ENCODE data around the gene BACH2. TPM values are rescaled to one million over a fixed set of nuclear protein-coding genes. Genes with fewer than 3 reads are reported as not detected.
A peak's percentile ranks its signal among the peaks of the same experiment; 100 is the strongest.

BACH2 gene
- polyA plus RNA-seq, 1 donor from 2014 or later, result 21.2 TPM

DNA sequence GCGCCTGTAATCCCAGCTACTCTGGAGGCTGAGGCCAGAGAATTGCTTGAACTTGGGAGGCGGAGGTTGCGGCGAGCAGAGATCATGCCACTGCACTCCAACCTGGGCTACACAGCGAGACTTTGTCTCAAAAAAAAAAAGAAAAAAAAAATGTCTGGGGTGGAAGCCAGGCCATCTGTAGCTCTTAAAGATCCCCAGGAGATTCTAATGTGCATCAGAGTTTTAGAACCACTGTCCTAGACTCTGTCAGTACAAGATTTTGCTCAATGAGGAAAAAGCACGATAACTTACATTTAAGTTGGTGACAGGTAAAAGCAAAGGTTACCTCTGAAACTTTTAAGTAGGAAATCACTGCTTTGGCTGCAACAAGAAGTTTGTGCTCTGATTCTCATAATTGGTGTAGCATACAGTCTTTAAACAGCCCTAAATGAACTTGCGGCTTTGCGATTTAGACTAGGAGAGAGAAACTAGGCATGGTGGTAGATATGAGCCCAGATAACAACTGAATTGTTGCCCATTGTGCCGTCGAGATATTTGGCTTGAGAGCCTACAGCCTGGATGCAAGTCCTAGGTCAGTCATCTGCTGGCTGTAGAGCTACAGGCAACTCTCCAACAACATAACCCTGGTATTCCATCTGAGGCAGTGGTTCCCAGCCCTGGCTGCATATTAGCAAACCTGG is 67.2 kb downstream of the BACH2 start:
- H3K27me3 Mint-ChIP-seq, result no peaks in the 10 kb centered on the region
- no peak overlapping the region for H3K4me3 Mint-ChIP-seq
- no peak overlapping the region for H3K27ac Mint-ChIP-seq
- peaks cover 5% of the 10 kb centered on the region for H3K36me3 Mint-ChIP-seq
- peaks cover 0 to 1% (median 0%) of the 10 kb centered on the region in 3 donors for H3K9me3 Mint-ChIP-seq
- peaks cover 4 to 26% (median 23%) of the 10 kb centered on the region in 3 donors for H3K4me1 Mint-ChIP-seq

- Mint-ChIP-seq H3K9me3 (peaks cover 2 to 9% (median 7%) of the 10 kb centered on the region in 3 donors), H3K27ac (peak overlapping the region in 1 of 3 donors; percentile 15), H3K36me3 (peaks cover 11% of the 10 kb centered on the region), H3K27me3 (no peaks in the 10 kb centered on the region), H3K4me3 (no peak overlapping the region), H3K4me1 (peaks cover 5 to 22% (median 22%) of the 10 kb centered on the region in 3 donors)
These were observed 69.0 kb downstream of the BACH2 start for GRCh38 chr6:90227673-90228072.

DNA sequence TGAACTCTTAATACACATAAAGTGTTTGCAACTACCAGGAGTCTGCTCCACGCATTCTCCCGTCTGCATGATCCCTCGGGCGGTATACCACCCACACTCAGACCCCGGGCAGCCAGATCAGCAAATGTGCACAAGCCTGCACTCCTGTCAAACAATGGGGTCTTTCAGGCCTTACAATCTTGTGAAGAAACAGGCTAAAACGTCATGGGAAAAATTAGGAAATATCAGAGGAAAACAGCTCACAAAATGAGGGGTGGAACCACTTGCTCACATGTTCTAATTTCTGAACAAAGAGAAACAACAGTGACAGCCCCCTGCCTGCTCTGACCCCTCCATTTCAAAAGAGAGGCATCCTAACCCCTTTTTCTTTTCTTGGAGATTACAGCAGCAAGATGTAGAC is 69.4 kb downstream of the BACH2 start:
- no peaks in the 10 kb centered on the region for H3K27me3 Mint-ChIP-seq
- peaks cover 12% of the 10 kb centered on the region for H3K36me3 Mint-ChIP-seq
- H3K9me3 Mint-ChIP-seq, result peaks cover 4 to 13% (median 8%) of the 10 kb centered on the region in 3 donors
- H3K4me1 Mint-ChIP-seq, result peaks cover 7 to 22% (median 18%) of the 10 kb centered on the region in 3 donors
- H3K4me3 Mint-ChIP-seq, result no peak overlapping the region
- H3K27ac Mint-ChIP-seq, result peak overlapping the region in 1 of 3 donors; percentile 25

DNA sequence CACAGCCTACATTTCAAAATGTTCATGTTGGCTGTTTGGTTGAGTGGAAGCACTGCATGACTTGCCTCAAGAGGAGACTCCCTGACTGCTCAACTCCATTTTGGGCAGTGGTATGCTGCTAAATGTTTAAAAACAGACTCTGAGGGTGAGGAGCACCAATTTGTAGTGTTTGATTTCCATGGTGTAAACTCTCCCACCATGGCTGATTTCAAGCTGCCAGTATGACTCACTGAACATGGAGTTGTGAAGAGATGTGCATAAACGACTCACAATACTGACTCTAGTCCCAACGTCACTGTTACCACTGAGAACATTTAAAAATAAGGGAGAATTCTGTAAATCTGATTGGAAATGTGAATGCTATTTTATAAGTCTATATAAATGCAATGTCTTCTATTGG is 70.4 kb downstream of the BACH2 start:
- peaks cover 4 to 15% (median 8%) of the 10 kb centered on the region in 3 donors for H3K9me3 Mint-ChIP-seq

GRCh38 chr6:90224196-90224595 is 72.4 kb downstream of the BACH2 start:
- Mint-ChIP-seq H3K9me3 (peaks cover 4 to 15% (median 8%) of the 10 kb centered on the region in 3 donors), H3K36me3 (peaks cover 11% of the 10 kb centered on the region), H3K27ac (peak overlapping the region in 1 of 3 donors; percentile 50)

More for the DNA sequence above, 70.4 kb downstream of the BACH2 start:
- H3K4me1 Mint-ChIP-seq, result peaks cover 10 to 25% (median 21%) of the 10 kb centered on the region in 3 donors
- peaks cover 11% of the 10 kb centered on the region for H3K36me3 Mint-ChIP-seq
- no peaks in the 10 kb centered on the region for H3K27me3 Mint-ChIP-seq
- H3K27ac Mint-ChIP-seq, result no peak overlapping the region
- no peak overlapping the region for H3K4me3 Mint-ChIP-seq

DNA sequence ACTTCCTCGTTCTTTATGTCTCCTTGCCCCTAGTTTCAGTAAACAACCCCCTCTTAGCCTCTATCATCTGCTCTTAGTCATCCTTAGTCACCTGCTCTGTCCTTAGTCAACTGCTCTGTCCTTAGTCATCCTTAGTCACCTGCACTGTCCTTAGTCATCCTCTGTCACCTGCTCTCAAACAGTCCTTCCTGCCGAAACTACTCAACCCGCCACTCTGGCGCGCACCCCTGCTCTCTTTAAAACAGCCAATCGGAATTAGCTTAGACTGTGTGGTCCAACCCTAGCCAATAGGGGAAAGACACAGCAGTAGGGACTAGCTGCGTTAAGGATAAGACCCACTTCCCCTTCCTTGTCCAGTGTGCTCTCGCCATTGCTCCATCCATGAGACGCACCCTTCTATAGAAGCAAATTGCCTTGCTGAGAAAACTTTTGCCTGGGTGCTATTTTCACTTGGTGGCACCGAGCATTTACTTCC is 73.9 kb downstream of the BACH2 start:
- Mint-ChIP-seq H3K4me1 (peaks cover 13 to 17% (median 14%) of the 10 kb centered on the region in 3 donors), H3K27me3 (no peaks in the 10 kb centered on the region), H3K36me3 (peaks cover 11% of the 10 kb centered on the region), H3K27ac (peak overlapping the region in 1 of 3 donors; percentile 6), H3K4me3 (peak overlapping the region in 2 of 4 donors; percentile 13 to 51), H3K9me3 (peaks cover 4 to 15% (median 8%) of the 10 kb centered on the region in 3 donors)

More at GRCh38 chr6:90224196-90224595, 72.4 kb downstream of the BACH2 start:
- H3K27me3 Mint-ChIP-seq, result no peaks in the 10 kb centered on the region
- no peak overlapping the region for H3K4me3 Mint-ChIP-seq
- H3K4me1 Mint-ChIP-seq, result peaks cover 13 to 22% (median 19%) of the 10 kb centered on the region in 3 donors

DNA sequence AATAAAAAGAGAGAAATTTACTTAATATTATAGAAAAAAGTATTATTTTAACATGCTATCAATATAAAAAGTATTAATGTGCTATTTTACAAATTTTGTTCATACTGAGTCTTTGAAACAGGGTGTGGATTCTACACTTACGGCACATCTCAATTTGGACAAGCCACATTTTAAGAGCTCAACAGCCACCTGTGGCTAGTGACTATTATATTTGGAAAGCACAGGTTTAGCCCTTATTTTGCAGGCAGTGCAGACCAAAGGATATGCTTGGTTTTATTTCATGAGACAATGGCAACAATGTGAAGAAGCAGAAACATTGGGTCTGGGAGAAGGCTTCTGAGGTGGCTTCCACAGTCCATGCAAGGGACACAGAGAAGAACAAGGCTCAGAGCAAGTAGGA is 74.6 kb downstream of the BACH2 start:
- Mint-ChIP-seq H3K9me3 (peaks cover 4 to 15% (median 8%) of the 10 kb centered on the region in 3 donors), H3K27ac (peak overlapping the region in 1 of 3 donors; percentile 73), H3K36me3 (peaks cover 11% of the 10 kb centered on the region), H3K4me3 (no peak overlapping the region), H3K4me1 (peaks cover 12 to 13% (median 13%) of the 10 kb centered on the region in 3 donors), H3K27me3 (no peaks in the 10 kb centered on the region)

GRCh38 chr6:90221403-90221802 is 75.2 kb downstream of the BACH2 start:
- Mint-ChIP-seq H3K36me3 (peaks cover 11% of the 10 kb centered on the region), H3K27ac (peak overlapping the region in 1 of 3 donors; percentile 12), H3K4me3 (peak overlapping the region in 1 of 4 donors; percentile 34), H3K4me1 (peaks cover 9 to 14% (median 13%) of the 10 kb centered on the region in 3 donors), H3K9me3 (peaks cover 4 to 15% (median 8%) of the 10 kb centered on the region in 3 donors), H3K27me3 (no peaks in the 10 kb centered on the region)

DNA sequence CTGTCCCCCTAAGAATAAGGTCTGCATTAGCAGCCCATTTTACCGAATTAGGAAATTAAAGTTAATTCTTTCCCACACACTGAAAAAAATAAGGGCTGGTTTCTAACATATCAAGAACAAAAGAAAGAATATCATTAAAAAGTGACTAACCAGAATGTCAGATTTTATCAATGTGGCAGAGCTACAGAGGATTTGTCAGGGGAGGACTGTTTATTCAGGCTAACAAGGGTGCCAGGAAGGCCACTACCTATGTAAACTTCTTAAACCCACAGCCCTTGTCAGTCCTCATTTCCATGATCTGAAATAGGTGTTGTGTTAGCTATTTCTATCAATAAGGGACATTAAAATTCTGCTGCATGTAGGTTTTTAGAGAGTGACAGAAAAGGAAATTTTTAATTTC is 76.4 kb downstream of the BACH2 start:
- H3K27me3 Mint-ChIP-seq, result no peaks in the 10 kb centered on the region
- no peak overlapping the region for H3K27ac Mint-ChIP-seq
- H3K36me3 Mint-ChIP-seq, result peaks cover 7% of the 10 kb centered on the region
- no peak overlapping the region for H3K4me3 Mint-ChIP-seq
- H3K9me3 Mint-ChIP-seq, result peaks cover 4 to 15% (median 8%) of the 10 kb centered on the region in 3 donors
- peaks cover 9 to 23% (median 11%) of the 10 kb centered on the region in 3 donors for H3K4me1 Mint-ChIP-seq

DNA sequence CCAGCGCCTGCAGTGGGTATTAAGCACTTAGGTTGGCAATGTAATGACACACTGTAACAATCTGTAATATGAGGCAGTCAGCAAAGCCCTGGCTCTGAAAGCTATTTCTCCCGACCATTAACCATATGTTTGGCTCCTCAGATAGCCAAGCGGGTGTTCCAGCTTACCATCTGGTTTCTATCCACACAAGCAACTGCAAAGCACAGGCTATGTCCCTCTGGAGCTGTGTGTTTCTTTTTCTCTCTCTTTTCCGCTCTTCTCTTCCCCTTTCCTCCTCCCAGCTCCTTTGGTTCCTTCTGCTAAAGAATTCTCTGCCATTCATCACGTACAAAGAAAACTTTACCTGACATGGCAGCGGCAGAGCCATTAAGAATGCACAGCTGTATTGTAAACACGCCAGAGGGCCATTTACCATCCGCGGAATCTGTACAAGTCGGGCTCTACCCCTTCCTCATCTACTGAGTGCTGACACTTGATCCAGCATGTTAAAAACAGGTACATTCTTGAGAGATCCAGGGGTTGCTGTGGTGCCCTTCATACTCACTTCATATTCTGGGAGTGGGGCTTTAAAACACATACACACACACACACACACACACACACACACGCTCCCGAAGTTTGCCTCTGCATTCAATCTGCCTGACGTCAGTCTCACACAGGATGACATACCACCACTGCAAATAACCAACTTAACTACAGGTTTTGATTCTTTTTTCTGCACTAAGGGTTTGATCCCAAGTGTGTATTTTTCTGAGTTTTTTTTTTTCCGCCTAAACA is 77.2 kb downstream of the BACH2 start:
- Mint-ChIP-seq H3K4me3 (no peak overlapping the region), H3K27me3 (no peaks in the 10 kb centered on the region), H3K27ac (no peak overlapping the region), H3K9me3 (peaks cover 4 to 15% (median 8%) of the 10 kb centered on the region in 3 donors), H3K4me1 (peaks cover 12 to 29% (median 12%) of the 10 kb centered on the region in 3 donors), H3K36me3 (peaks cover 7% of the 10 kb centered on the region)

DNA sequence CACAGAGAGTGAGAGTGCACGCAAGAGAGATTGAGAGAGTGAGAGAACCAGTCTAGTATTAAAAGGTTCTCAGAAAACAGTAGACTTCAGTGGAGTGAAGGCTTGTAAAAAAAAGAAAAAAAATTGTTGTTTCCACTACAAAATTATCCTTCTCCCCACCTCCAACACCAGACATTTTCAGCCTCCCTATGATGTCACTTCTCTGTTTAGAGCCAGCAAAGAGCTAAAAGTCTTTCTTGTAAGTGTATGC is 77.8 kb downstream of the BACH2 start:
- peaks cover 15 to 32% (median 15%) of the 10 kb centered on the region in 3 donors for H3K4me1 Mint-ChIP-seq
- H3K9me3 Mint-ChIP-seq, result peaks cover 4 to 14% (median 8%) of the 10 kb centered on the region in 3 donors
- H3K36me3 Mint-ChIP-seq, result peaks cover 6% of the 10 kb centered on the region
- H3K27ac Mint-ChIP-seq, result no peak overlapping the region
- no peak overlapping the region for H3K4me3 Mint-ChIP-seq
- H3K27me3 Mint-ChIP-seq, result no peaks in the 10 kb centered on the region

DNA sequence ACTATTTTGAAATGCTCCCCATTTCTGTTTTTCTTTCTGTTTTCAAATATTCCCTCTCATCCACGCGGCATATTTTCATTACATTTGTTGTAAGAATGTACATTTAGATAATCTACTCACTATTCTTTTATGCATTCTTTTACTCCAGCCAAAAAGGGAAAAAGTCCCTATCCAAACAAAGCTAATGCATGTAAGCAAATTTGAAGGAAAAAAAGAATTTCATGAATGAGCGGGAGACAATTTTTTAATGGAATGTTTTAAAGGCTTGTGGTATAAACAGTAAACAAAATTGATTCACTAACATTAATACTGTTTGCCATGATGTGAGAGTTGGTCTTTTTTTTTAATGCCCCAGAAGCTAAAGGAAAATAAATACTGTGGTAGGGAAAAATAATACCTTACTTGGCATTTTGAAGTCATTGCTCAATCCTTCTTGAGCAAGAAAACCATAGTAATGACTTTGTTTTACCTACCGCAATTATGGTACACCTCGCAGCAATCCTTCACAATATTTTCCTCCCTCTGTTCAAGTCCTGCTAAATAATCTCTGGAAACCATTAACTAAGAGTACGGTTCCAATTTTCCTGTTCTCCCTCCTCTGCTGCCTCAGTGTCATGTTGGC is 79.0 kb downstream of the BACH2 start:
- no peaks in the 10 kb centered on the region for H3K27me3 Mint-ChIP-seq
- peaks cover under 1% of the 10 kb centered on the region for H3K36me3 Mint-ChIP-seq
- H3K4me3 Mint-ChIP-seq, result no peak overlapping the region
- H3K27ac Mint-ChIP-seq, result no peak overlapping the region
- H3K4me1 Mint-ChIP-seq, result peaks cover 17 to 41% (median 18%) of the 10 kb centered on the region in 3 donors
- peaks cover 2 to 6% (median 2%) of the 10 kb centered on the region in 3 donors for H3K9me3 Mint-ChIP-seq

DNA sequence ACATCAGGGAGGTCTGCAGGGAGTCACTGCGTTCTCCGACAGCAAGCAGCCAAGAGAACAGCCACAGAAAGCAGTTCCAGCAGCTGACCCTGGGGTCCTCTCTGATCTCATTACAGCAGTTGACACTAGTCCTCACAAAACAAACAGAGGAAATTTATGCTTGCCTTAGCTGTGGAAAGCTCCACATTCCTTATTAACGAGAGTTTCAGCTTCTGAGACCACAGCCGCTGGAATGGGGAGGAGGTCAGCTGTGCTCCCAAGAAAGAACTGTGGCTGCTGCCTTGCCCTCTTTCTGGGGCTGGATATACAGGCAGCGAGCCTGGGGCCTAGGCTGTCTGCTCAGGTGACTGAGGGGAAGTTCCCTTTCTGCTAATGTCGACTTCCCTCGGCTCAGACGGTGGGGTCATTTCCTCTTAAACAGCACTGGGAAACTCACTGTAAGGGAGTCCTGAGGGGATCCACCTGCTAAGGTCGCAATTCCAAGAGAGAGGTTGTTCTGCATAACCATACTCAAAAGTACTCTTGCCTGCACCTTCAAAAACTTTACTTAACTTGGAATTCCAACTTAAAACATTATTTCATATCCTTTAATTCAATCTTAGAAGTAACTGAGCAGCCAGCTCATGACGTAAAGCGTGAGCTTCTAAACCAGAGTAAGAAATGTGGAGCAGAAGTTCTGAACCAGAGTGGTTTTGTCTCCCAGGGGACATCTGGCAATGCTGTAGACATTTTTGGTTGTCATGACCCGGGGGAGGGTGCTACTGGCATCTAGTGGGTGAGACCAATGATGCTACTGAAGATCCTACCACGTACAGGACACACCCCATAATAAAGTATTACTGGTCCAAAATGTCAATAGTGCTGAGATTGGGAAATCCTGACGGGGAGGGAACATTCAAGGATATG is 80.3 kb downstream of the BACH2 start:
- Mint-ChIP-seq H3K4me1 (peaks cover 14 to 42% (median 16%) of the 10 kb centered on the region in 3 donors), H3K9me3 (no peaks in the 10 kb centered on the region), H3K4me3 (peak overlapping the region in 3 of 4 donors; percentile 34 to 78 (median 51)), H3K27me3 (no peaks in the 10 kb centered on the region), H3K36me3 (peaks cover 3% of the 10 kb centered on the region), H3K27ac (no peak overlapping the region)

- Mint-ChIP-seq H3K9me3 (no peaks in the 10 kb centered on the region), H3K4me1 (peaks cover 11 to 42% (median 15%) of the 10 kb centered on the region in 3 donors), H3K27me3 (no peaks in the 10 kb centered on the region), H3K27ac (no peak overlapping the region), H3K36me3 (peaks cover 3% of the 10 kb centered on the region), H3K4me3 (peak overlapping the region in 1 of 4 donors; percentile 60)
These were observed 81.7 kb downstream of the BACH2 start for GRCh38 chr6:90214966-90215365.
